ENCODE measurements around the gene FOXN1.
"Not testable (repeated sequence)": the region's sequence is repeated elsewhere in the genome, so short reads cannot be mapped to it uniquely, and the experiment has no call there.

FOXN1 gene

GRCh38 chr17:28505986-28506665 lies at the start of gene FOXN1:
TSS of gene FOXN1 (plus strand) at chr17:28506348. CDS start at chr17:28523970, 17,622 bp downstream.
- no peak within 1 kb of the TSS for H3K4me2 ChIP-seq (ENCODE audit: low read depth, low read length, poor library complexity, severe bottlenecking)
- no peaks in the 10 kb centered on the region for H3K36me3 ChIP-seq (ENCODE audit: insufficient read depth, low read length)
- no peak within 1 kb of the TSS for H2AFZ ChIP-seq (ENCODE audit: low read length)
- H3K4me1 ChIP-seq (ENCODE audit: insufficient read depth, low read length, poor library complexity, severe bottlenecking) = peaks cover 3% of the 10 kb centered on the region
- no peaks in the 10 kb centered on the region for H3K9me3 ChIP-seq (ENCODE audit: insufficient read depth, low read depth, low read length)
- no peaks in the 10 kb centered on the region for H3F3A ChIP-seq (ENCODE audit: low read depth)
- H3K27me3 ChIP-seq (ENCODE audit: insufficient read depth, low read length, poor library complexity, severe bottlenecking) = no peaks in the 10 kb centered on the region
- H3K79me2 ChIP-seq (ENCODE audit: insufficient read depth, low read length) = no peaks in the 10 kb centered on the region
- no peak within 1 kb of the TSS for H3K4me3 ChIP-seq (ENCODE audit: low read length, poor library complexity, severe bottlenecking)
- no peaks in the 10 kb centered on the region for H3K9me2 ChIP-seq (replicated peaks; ENCODE audit: low read depth, low read length)
- no peak within 1 kb of the TSS for H3K9ac ChIP-seq (ENCODE audit: low read depth, low read length, poor library complexity, severe bottlenecking)
- no peak for TF ChIP-seq CTCF (conservative IDR thresholded peaks at IDR 0.05; ENCODE audit: low read length)
- no peak for TF ChIP-seq EZH2phosphoT487 (IDR thresholded peaks at IDR 0.05; ENCODE audit: borderline replicate concordance)
- no peaks in the 10 kb centered on the region for H4K20me1 ChIP-seq (ENCODE audit: insufficient read depth, low read length, poor library complexity, severe bottlenecking)

GRCh38 chr17:28457890-28458289 lies 48.3 kb upstream of the FOXN1 start:
- H3K9me3 ChIP-seq (ENCODE audit: insufficient read depth, low read depth, low read length) = no peaks in the 10 kb centered on the region
- no peaks in the 10 kb centered on the region for H4K20me1 ChIP-seq (ENCODE audit: insufficient read depth, low read length, poor library complexity, severe bottlenecking)
- H3K36me3 ChIP-seq (ENCODE audit: insufficient read depth, low read length) = no peaks in the 10 kb centered on the region
- H3F3A ChIP-seq (ENCODE audit: low read depth) = no peaks in the 10 kb centered on the region
- no peak for TF ChIP-seq EZH2phosphoT487 (IDR thresholded peaks at IDR 0.05; ENCODE audit: borderline replicate concordance)
- TF ChIP-seq CTCF (conservative IDR thresholded peaks at IDR 0.05; ENCODE audit: low read length) = no peak
- H3K79me2 ChIP-seq (ENCODE audit: insufficient read depth, low read length) = no peaks in the 10 kb centered on the region
- H3K27me3 ChIP-seq (ENCODE audit: insufficient read depth, low read length, poor library complexity, severe bottlenecking) = no peaks in the 10 kb centered on the region
- no peak overlapping the region for H3K9ac ChIP-seq (ENCODE audit: low read depth, low read length, poor library complexity, severe bottlenecking)
- no peak overlapping the region for H2AFZ ChIP-seq (ENCODE audit: low read length)
- no peak overlapping the region for H3K4me2 ChIP-seq (ENCODE audit: low read depth, low read length, poor library complexity, severe bottlenecking)
- H3K9me2 ChIP-seq (replicated peaks; ENCODE audit: low read depth, low read length) = no peaks in the 10 kb centered on the region
- no peak overlapping the region for H3K4me3 ChIP-seq (ENCODE audit: low read length, poor library complexity, severe bottlenecking)
- H3K4me1 ChIP-seq (ENCODE audit: insufficient read depth, low read length, poor library complexity, severe bottlenecking) = no peaks in the 10 kb centered on the region

GRCh38 chr17:28458881-28459280 lies 47.3 kb upstream of the FOXN1 start:
- H3K9ac ChIP-seq (ENCODE audit: low read depth, low read length, poor library complexity, severe bottlenecking); H2AFZ ChIP-seq (ENCODE audit: low read length); H3K4me2 ChIP-seq (ENCODE audit: low read depth, low read length, poor library complexity, severe bottlenecking); H3K4me3 ChIP-seq (ENCODE audit: low read length, poor library complexity, severe bottlenecking); H3K27me3 ChIP-seq (ENCODE audit: insufficient read depth, low read length, poor library complexity, severe bottlenecking); H4K20me1 ChIP-seq (ENCODE audit: insufficient read depth, low read length, poor library complexity, severe bottlenecking); H3K9me2 ChIP-seq (replicated peaks; ENCODE audit: low read depth, low read length); H3K4me1 ChIP-seq (ENCODE audit: insufficient read depth, low read length, poor library complexity, severe bottlenecking); H3K36me3 ChIP-seq (ENCODE audit: insufficient read depth, low read length); H3K9me3 ChIP-seq (ENCODE audit: insufficient read depth, low read depth, low read length); H3K79me2 ChIP-seq (ENCODE audit: insufficient read depth, low read length); H3F3A ChIP-seq (ENCODE audit: low read depth): not testable (repeated sequence)

- Histone ChIP-seq H3K79me2 (ENCODE audit: insufficient read depth, low read length) (no peaks in the 10 kb centered on the region), H3K4me1 (ENCODE audit: insufficient read depth, low read length, poor library complexity, severe bottlenecking) (no peaks in the 10 kb centered on the region), H3K4me3 (ENCODE audit: low read length, poor library complexity, severe bottlenecking) (no peak overlapping the region), H2AFZ (ENCODE audit: low read length) (no peak overlapping the region), H3K27me3 (ENCODE audit: insufficient read depth, low read length, poor library complexity, severe bottlenecking) (no peaks in the 10 kb centered on the region), H3F3A (ENCODE audit: low read depth) (no peaks in the 10 kb centered on the region), H3K9me3 (ENCODE audit: insufficient read depth, low read depth, low read length) (no peaks in the 10 kb centered on the region), H3K9me2 (replicated peaks; ENCODE audit: low read depth, low read length) (no peaks in the 10 kb centered on the region), H3K36me3 (ENCODE audit: insufficient read depth, low read length) (no peaks in the 10 kb centered on the region), H3K4me2 (ENCODE audit: low read depth, low read length, poor library complexity, severe bottlenecking) (no peak overlapping the region), H3K9ac (ENCODE audit: low read depth, low read length, poor library complexity, severe bottlenecking) (no peak overlapping the region), H4K20me1 (ENCODE audit: insufficient read depth, low read length, poor library complexity, severe bottlenecking) (no peaks in the 10 kb centered on the region)
- no peak for TF ChIP-seq EZH2phosphoT487 (IDR thresholded peaks at IDR 0.05; ENCODE audit: borderline replicate concordance)
- no peak for TF ChIP-seq CTCF (conservative IDR thresholded peaks at IDR 0.05; ENCODE audit: low read length)
Measured at GRCh38 chr17:28460901-28461300, 45.2 kb upstream of the FOXN1 start.

Data from Loucy (cell line).